Measurements from ENCODE around the gene CENPN. TPM values are rescaled to one million over a fixed set of nuclear protein-coding genes. Genes with fewer than 3 reads are reported as not detected.

The CENPN gene, protein sequence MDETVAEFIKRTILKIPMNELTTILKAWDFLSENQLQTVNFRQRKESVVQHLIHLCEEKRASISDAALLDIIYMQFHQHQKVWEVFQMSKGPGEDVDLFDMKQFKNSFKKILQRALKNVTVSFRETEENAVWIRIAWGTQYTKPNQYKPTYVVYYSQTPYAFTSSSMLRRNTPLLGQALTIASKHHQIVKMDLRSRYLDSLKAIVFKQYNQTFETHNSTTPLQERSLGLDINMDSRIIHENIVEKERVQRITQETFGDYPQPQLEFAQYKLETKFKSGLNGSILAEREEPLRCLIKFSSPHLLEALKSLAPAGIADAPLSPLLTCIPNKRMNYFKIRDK
- total RNA-seq (2016; rRNA removed; fragmentation: Illumina TruSeq; extraction: Trizol) (129 and 193 TPM in 2 replicates), polyA plus RNA-seq (2011; rRNA removed) (17.3 and 29.7 TPM in 2 replicates), polyA minus RNA-seq (2011; rRNA and poly(A)+ RNA removed; ENCODE audit: low replicate concordance) (17.1 and 164 TPM in 2 replicates), Bru-seq, nascent RNA (percentile 69 among the genes with signal in this experiment), BruChase-seq, experiment 1, labeled RNA remaining after a 6-hour chase (percentile 77 among the genes with signal in this experiment), BruChase-seq, experiment 2, labeled RNA remaining after a 2-hour chase (percentile 74 among the genes with signal in this experiment)
- total RNA-seq (2016; cell fraction: cytosol; rRNA removed; fragmentation: Illumina TruSeq; extraction: Trizol; ENCODE audit: low read depth), result 98.3 and 119 TPM in 2 replicates
- total RNA-seq (2016; cell fraction: insoluble cytoplasmic fraction; rRNA removed; fragmentation: Illumina TruSeq; extraction: Trizol), result 133 and 185 TPM in 2 replicates
- 180 and 185 TPM in 2 replicates for total RNA-seq (2016; cell fraction: membrane; rRNA removed; fragmentation: Illumina TruSeq; extraction: Trizol)
- 46.2 and 59.6 TPM in 2 replicates for total RNA-seq (2016; cell fraction: nucleus; rRNA removed; fragmentation: Illumina TruSeq; extraction: Trizol)
- 15.2 and 17.8 TPM in 2 replicates for polyA plus RNA-seq (2011; cell fraction: cytosol; rRNA removed)
- polyA plus RNA-seq (2011; cell fraction: nucleus; rRNA removed), result 8.3 and 10.1 TPM in 2 replicates
- polyA plus RNA-seq (2012), result 46.5 and 70.0 TPM in 2 replicates
- polyA plus RNA-seq (2016; cell fraction: cytosol; fragmentation: Illumina TruSeq; extraction: Trizol; ENCODE audit: low read depth), result 113 and 120 TPM in 2 replicates
- polyA plus RNA-seq (2016; cell fraction: insoluble cytoplasmic fraction; fragmentation: Illumina TruSeq; extraction: Trizol; ENCODE audit: low read depth), result 123 and 135 TPM in 2 replicates
- polyA plus RNA-seq (2016; cell fraction: membrane; fragmentation: Illumina TruSeq; extraction: Trizol; ENCODE audit: low read depth), result 123 and 146 TPM in 2 replicates
- polyA plus RNA-seq (2016; cell fraction: nucleus; fragmentation: Illumina TruSeq; extraction: Trizol; ENCODE audit: insufficient read depth, low read depth), result 40.0 and 50.9 TPM in 2 replicates
- 14.1 and 16.1 TPM in 2 replicates for polyA minus RNA-seq (2011; cell fraction: cytosol; rRNA and poly(A)+ RNA removed)
- polyA minus RNA-seq (2011; cell fraction: nucleus; rRNA and poly(A)+ RNA removed), result 17.9 and 25.4 TPM in 2 replicates
- long read RNA-seq, experiment 1, transcript CENPN-201 (7 exons, 1,398 nt), result major isoform, 54 of 91 reads
- long read RNA-seq, experiment 1, transcript CENPN-202 (11 exons, 2,481 nt), result minor isoform, 12 of 91 reads
- long read RNA-seq, experiment 1, partial matches to known transcripts, result 11 of 91 reads
- long read RNA-seq, experiment 1, other reads (novel, unspliced or antisense), result 10 of 91 reads
- long read RNA-seq, experiment 2, transcript CENPN-201 (7 exons, 1,398 nt), result major isoform, 10 of 25 reads
- long read RNA-seq, experiment 2, partial matches to known transcripts, result 9 of 25 reads
- long read RNA-seq, experiment 2, other reads (novel, unspliced or antisense), result 3 of 25 reads

DNA sequence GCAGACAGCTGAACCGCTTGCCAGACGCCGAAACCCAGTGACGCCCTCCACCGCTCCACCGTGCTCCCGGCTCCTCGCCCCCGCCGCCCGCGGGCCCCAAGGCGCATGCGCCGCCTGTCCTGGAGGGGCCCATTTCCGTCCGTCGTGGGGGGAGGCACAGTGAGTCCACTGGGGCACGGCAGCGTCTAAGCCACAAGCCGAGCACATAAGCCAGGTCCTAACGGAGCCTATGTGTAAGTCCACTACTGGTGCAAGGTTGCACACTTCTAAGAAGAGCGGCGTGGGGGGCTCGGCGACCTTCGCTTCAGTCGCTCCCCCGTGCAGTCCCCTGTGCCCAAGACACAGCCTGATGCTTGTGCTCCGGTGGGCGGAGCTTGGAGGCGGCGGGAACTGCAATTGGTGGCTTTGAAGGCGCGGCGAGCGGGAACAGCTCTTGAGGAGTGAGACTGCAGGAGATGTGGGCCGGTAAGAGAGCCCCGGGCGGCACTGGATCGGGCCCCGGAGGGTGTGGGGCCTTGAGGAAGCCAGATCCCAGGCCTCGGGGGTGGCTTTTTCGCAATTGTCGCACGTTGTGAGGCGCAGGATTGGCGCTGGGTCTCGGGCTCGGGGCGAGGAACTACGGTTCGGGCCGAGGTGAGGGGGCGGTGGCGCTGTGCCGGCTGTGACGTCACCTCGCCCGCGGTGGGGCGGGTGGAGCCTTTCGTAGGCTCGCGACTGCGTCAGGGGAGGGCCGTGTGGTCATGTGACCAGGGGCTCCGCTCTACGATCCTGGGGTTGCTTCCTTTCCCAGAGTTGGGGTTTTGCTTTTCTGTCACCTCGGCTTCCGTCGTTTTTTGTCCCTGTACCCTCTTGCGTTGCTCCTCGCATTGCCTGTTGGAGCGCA lies at the start of gene CENPN, which contains the start of gene CMC2:
TSS of gene CENPN (plus strand) at position 402 of the 883 bp plus-strand sequence. CDS start 4,726 bp downstream, outside the sequence.
TSS of gene CMC2 (minus strand) at position 73 of the 883 bp plus-strand sequence. CDS start 9,491 bp downstream, outside the sequence.
- peak; percentile 61 for FAIRE-seq
- peaks cover 70% of the 10 kb centered on the region for H3K79me2 ChIP-seq (ENCODE audit: insufficient read depth, low read length)
- intact Hi-C loops (cut with micrococcal nuclease; ENCODE audit: unreplicated experiment), result loop anchor here (2.0 to 5.0 kb wide), 2 partner anchors 32 to 90 kb away; partner anchors contain the start of gene GCSH
- H3K36me3 ChIP-seq (replicated peaks in 1 of 2; ENCODE audit: control insufficient read depth in 1 of 2, insufficient read depth in 2 of 2, low read length in 2 of 2), result no peaks in the 10 kb centered on the region; a peak in 3 of 5 replicates
- peak within 1 kb of the TSS; percentile 99 for H3K27ac ChIP-seq (ENCODE audit: extremely low read length, insufficient read depth, low read length)
- ChIA-PET POLR2A (interaction anchor here (0.6 to 1.8 kb wide), 6 partner anchors 10 to 308 kb away, joined by 3 to 19 read pairs (median 6); partner anchors contain the start of genes C16orf46 and GAN), CTCF (ENCODE audit: low intra/inter-chr PET ratio, low total read pairs) (interaction anchor here (5.1 kb wide), 1 partner anchor 29 kb away, joined by 26 read pairs; the partner anchor contains the start of gene ATMIN)
- in situ Hi-C loops (cut with HindIII; ENCODE audit: extremely low pct_ligation_motif_present, low pct_unique_long_range_greater_than_20kb), result no loop called here
- H3K9me3 ChIP-seq (ENCODE audit: low read length), result no peaks in the 10 kb centered on the region
- 1% methylated on average over 28 of the region's 75 CpGs for WGBS (ENCODE audit: low lambda C conversion rate)
- peak; percentile 98 for DNase-seq (ENCODE audit: low spot score)
- peak within 1 kb of the TSS; percentile 99 for H3K9ac ChIP-seq (ENCODE audit: insufficient read depth, low read depth, low read length)
- no peaks in the 10 kb centered on the region; a peak in 1 of 5 replicates for H3K27me3 ChIP-seq (ENCODE audit: control insufficient read depth in 1 of 2, insufficient read depth in 2 of 2, low read length in 2 of 2)
- H3K4me1 ChIP-seq (ENCODE audit: insufficient read depth, low read length), result peaks cover 35% of the 10 kb centered on the region
- H3K4me2 ChIP-seq (ENCODE audit: low read depth, low read length), result peak within 1 kb of the TSS; percentile 100
- H3K4me3 ChIP-seq (replicated peaks in 1 of 3; ENCODE audit: insufficient read depth in 1 of 3, low read depth in 2 of 3, low read length in 3 of 3), result peak within 1 kb of the TSS; percentile 90 to 99 (median 90)
- no TSS peak for BruUV-seq (replicated peaks)
- peak within 1 kb of the TSS; percentile 87 for H2AFZ ChIP-seq (ENCODE audit: low read length)
- peak; percentile 91 for ATAC-seq
- peaks cover 17% of the 10 kb centered on the region for H4K20me1 ChIP-seq (ENCODE audit: insufficient read depth, low read length)
- TF ChIP-seq ZNF510 (CRISPR knock-in tag; IDR thresholded peaks at IDR 0.05; ENCODE audit: low read depth), result peak; percentile 96
- TF ChIP-seq, protein P1, sequence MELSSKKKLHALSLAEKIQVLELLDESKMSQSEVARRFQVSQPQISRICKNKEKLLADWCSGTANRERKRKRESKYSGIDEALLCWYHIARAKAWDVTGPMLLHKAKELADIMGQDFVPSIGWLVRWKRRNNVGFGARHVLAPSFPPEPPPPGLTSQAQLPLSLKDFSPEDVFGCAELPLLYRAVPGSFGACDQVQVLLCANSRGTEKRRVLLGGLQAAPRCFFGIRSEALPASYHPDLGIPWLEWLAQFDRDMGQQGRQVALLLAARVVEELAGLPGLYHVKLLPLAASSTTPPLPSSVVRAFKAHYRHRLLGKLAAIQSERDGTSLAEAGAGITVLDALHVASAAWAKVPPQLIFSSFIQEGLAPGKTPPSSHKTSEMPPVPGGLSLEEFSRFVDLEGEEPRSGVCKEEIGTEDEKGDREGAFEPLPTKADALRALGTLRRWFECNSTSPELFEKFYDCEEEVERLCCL (CRISPR knock-in tag; IDR thresholded peaks at IDR 0.05; ENCODE audit: borderline replicate concordance), result no peak
- peak; percentile 85; the same call in 1 of the 2 replicates for TF ChIP-seq KDM5B (CRISPR knock-in tag; IDR thresholded peaks at IDR 0.05; ENCODE audit: borderline replicate concordance)
- TF ChIP-seq KDM2A (CRISPR knock-in tag; IDR thresholded peaks at IDR 0.05; ENCODE audit: borderline replicate concordance, low read depth), result peak; percentile 57
- peak; percentile 15 for TF ChIP-seq TEAD3 (CRISPR knock-in tag; optimal IDR thresholded peaks at IDR 0.05; ENCODE audit: borderline replicate concordance)
- TF ChIP-seq POLR2AphosphoS5 (IDR thresholded peaks at IDR 0.05; ENCODE audit: low read depth, low read length), result peak; percentile 89
- peak; percentile 42; the same call in 1 of the 2 replicates for TF ChIP-seq FOXM1 (CRISPR knock-in tag; IDR thresholded peaks at IDR 0.05)
- TF ChIP-seq, protein P2, sequence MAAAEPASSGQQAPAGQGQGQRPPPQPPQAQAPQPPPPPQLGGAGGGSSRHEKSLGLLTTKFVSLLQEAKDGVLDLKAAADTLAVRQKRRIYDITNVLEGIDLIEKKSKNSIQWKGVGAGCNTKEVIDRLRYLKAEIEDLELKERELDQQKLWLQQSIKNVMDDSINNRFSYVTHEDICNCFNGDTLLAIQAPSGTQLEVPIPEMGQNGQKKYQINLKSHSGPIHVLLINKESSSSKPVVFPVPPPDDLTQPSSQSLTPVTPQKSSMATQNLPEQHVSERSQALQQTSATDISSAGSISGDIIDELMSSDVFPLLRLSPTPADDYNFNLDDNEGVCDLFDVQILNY (CRISPR knock-in tag; conservative IDR thresholded peaks at IDR 0.05), result peak; percentile 98

Data from HepG2 (cell line).